Measurements from ENCODE around the gene SNTG2. TPM values are rescaled to one million over a fixed set of nuclear protein-coding genes. Genes with fewer than 3 reads are reported as not detected.

The SNTG2 gene
- total and polyA plus RNA-seq, 2 donors (not counting 1 experiment from before 2014, with no cell fraction given): 0.06 TPM; not detected in 1

- Histone ChIP-seq H3K27ac (ENCODE audit: insufficient read depth, low read length) (no peak overlapping the region), H3K9ac (ENCODE audit: insufficient read depth, low read length) (no peak overlapping the region), H3K4me2 (ENCODE audit: extremely low read depth, insufficient read depth, low read length) (no peak overlapping the region), H3K36me3 (ENCODE audit: control insufficient read depth, insufficient read depth, low read length) (no peaks in the 10 kb centered on the region), H2AFZ (ENCODE audit: low read length) (no peak overlapping the region), H3K4me1 (ENCODE audit: control insufficient read depth, extremely low read depth, insufficient read depth, low read length) (no peaks in the 10 kb centered on the region), H3K79me2 (ENCODE audit: control insufficient read depth, insufficient read depth, low read length) (no peaks in the 10 kb centered on the region), H4K20me1 (ENCODE audit: control insufficient read depth, extremely low read depth, insufficient read depth, low read length) (no peaks in the 10 kb centered on the region), H3K27me3 (ENCODE audit: control insufficient read depth, insufficient read depth, low read length) (no peaks in the 10 kb centered on the region), H3K9me3 (ENCODE audit: control insufficient read depth, insufficient read depth, low read depth, low read length) (no peaks in the 10 kb centered on the region), H3K4me3 (replicated peaks in 1 of 4; ENCODE audit: control extremely low read depth in 1 of 4, insufficient read depth in 1 of 4, low read depth in 3 of 4, low read length in 4 of 4) (no peak overlapping the region)
- no peak for TF ChIP-seq CTCF (conservative IDR thresholded peaks at IDR 0.05 in 1 of 2, IDR thresholded peaks at IDR 0.05 in 1 of 2; ENCODE audit: low read depth in 1 of 2, low read length in 2 of 2)
- no peak for TF ChIP-seq EZH2 (IDR thresholded peaks at IDR 0.05; ENCODE audit: low read length, missing control alignments)
- DNase-seq (ENCODE audit: low read depth in 2 of 2): no peak
Observed at GRCh38 chr2:1125633-1126370, 175.2 kb downstream of the SNTG2 start.

GRCh38 chr2:1129982-1130381 lies 179.3 kb downstream of the SNTG2 start:
- H3K4me3 ChIP-seq (replicated peaks in 1 of 4; ENCODE audit: control extremely low read depth in 1 of 4, insufficient read depth in 1 of 4, low read depth in 3 of 4, low read length in 4 of 4): no peak overlapping the region
- no peak overlapping the region for H3K4me2 ChIP-seq (ENCODE audit: extremely low read depth, insufficient read depth, low read length)
- no peaks in the 10 kb centered on the region for H3K9me3 ChIP-seq (ENCODE audit: control insufficient read depth, insufficient read depth, low read depth, low read length)
- no peak overlapping the region for H3K9ac ChIP-seq (ENCODE audit: insufficient read depth, low read length)
- no peaks in the 10 kb centered on the region for H3K36me3 ChIP-seq (ENCODE audit: control insufficient read depth, insufficient read depth, low read length)
- no peak overlapping the region for H2AFZ ChIP-seq (ENCODE audit: low read length)
- no peaks in the 10 kb centered on the region for H3K4me1 ChIP-seq (ENCODE audit: control insufficient read depth, extremely low read depth, insufficient read depth, low read length)
- no peaks in the 10 kb centered on the region for H3K79me2 ChIP-seq (ENCODE audit: control insufficient read depth, insufficient read depth, low read length)
- no peaks in the 10 kb centered on the region for H4K20me1 ChIP-seq (ENCODE audit: control insufficient read depth, extremely low read depth, insufficient read depth, low read length)
- no peak overlapping the region for H3K27ac ChIP-seq (ENCODE audit: insufficient read depth, low read length)
- no peaks in the 10 kb centered on the region for H3K27me3 ChIP-seq (ENCODE audit: control insufficient read depth, insufficient read depth, low read length)
- no peak for TF ChIP-seq CTCF (conservative IDR thresholded peaks at IDR 0.05 in 1 of 2, IDR thresholded peaks at IDR 0.05 in 1 of 2; ENCODE audit: low read depth in 1 of 2, low read length in 2 of 2)
- no peak for TF ChIP-seq EZH2 (IDR thresholded peaks at IDR 0.05; ENCODE audit: low read length, missing control alignments)
- DNase-seq (ENCODE audit: low read depth in 2 of 2): no peak

- Histone ChIP-seq H3K36me3 (ENCODE audit: control insufficient read depth, insufficient read depth, low read length) (no peaks in the 10 kb centered on the region), H3K27me3 (ENCODE audit: control insufficient read depth, insufficient read depth, low read length) (no peaks in the 10 kb centered on the region), H3K4me2 (ENCODE audit: extremely low read depth, insufficient read depth, low read length) (no peak overlapping the region), H3K9me3 (ENCODE audit: control insufficient read depth, insufficient read depth, low read depth, low read length) (no peaks in the 10 kb centered on the region), H3K79me2 (ENCODE audit: control insufficient read depth, insufficient read depth, low read length) (no peaks in the 10 kb centered on the region), H3K9ac (ENCODE audit: insufficient read depth, low read length) (no peak overlapping the region), H2AFZ (ENCODE audit: low read length) (no peak overlapping the region), H4K20me1 (ENCODE audit: control insufficient read depth, extremely low read depth, insufficient read depth, low read length) (no peaks in the 10 kb centered on the region), H3K4me3 (replicated peaks in 1 of 4; ENCODE audit: control extremely low read depth in 1 of 4, insufficient read depth in 1 of 4, low read depth in 3 of 4, low read length in 4 of 4) (no peak overlapping the region), H3K27ac (ENCODE audit: insufficient read depth, low read length) (no peak overlapping the region), H3K4me1 (ENCODE audit: control insufficient read depth, extremely low read depth, insufficient read depth, low read length) (no peaks in the 10 kb centered on the region)
- TF ChIP-seq CTCF (conservative IDR thresholded peaks at IDR 0.05 in 1 of 2, IDR thresholded peaks at IDR 0.05 in 1 of 2; ENCODE audit: low read depth in 1 of 2, low read length in 2 of 2) (no peak), EZH2 (IDR thresholded peaks at IDR 0.05; ENCODE audit: low read length, missing control alignments) (no peak)
- DNase-seq (ENCODE audit: low read depth in 2 of 2): no peak
Observed at GRCh38 chr2:1130922-1131321, 180.3 kb downstream of the SNTG2 start.
